Measurements from ENCODE around the gene CMTM2. TPM values are rescaled to one million over a fixed set of nuclear protein-coding genes. Genes with fewer than 3 reads are reported as not detected.
"Not testable (repeated sequence)": the region's sequence is repeated elsewhere in the genome, so short reads cannot be mapped to it uniquely, and the experiment has no call there.

The CMTM2 gene
- polyA plus RNA-seq, 1 donor from 2014 or later: 0.25 TPM

DNA sequence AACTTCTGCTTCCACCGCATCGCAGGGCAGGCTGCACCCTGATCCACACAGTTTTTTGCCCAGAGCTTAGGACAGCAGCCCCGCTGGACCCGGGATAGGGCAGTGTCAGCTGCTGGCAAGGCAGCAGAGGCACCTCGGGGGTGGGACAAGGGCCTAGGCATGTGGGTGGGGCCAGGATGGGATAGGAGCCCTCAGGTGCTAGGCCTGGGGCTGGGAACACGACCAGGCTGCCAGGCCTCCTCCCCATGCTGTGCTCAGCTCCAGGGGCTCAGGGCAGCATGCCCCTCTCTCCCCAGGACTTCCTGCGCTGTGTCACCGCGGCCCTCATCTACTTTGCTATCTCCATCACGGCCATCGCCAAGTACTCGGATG is 29.9 kb downstream of the CMTM2 start:
- Histone ChIP-seq H3K79me2 (replicated peaks; ENCODE audit: insufficient read depth, low read length) (no peaks in the 10 kb centered on the region), H3F3A (ENCODE audit: insufficient read depth, low read length, poor library complexity, severe bottlenecking) (no peaks in the 10 kb centered on the region), H3K36me3 (ENCODE audit: insufficient read depth, low read length) (no peaks in the 10 kb centered on the region), H2AFZ (ENCODE audit: low read depth, low read length) (no peak overlapping the region), H3K9ac (ENCODE audit: low read length) (no peak overlapping the region), H3K27ac (ENCODE audit: low read length) (no peak overlapping the region), H3K4me3 (ENCODE audit: low read length) (no peak overlapping the region), H3K4me2 (ENCODE audit: low read length) (no peak overlapping the region), H3K9me2 (ENCODE audit: insufficient read depth, low read length) (no peaks in the 10 kb centered on the region), H4K20me1 (ENCODE audit: insufficient read depth) (no peaks in the 10 kb centered on the region), H3K9me3 (ENCODE audit: low read length) (no peaks in the 10 kb centered on the region), H3K27me3 (ENCODE audit: insufficient read depth, low read depth, low read length) (no peaks in the 10 kb centered on the region)
- TF ChIP-seq, protein P1, sequence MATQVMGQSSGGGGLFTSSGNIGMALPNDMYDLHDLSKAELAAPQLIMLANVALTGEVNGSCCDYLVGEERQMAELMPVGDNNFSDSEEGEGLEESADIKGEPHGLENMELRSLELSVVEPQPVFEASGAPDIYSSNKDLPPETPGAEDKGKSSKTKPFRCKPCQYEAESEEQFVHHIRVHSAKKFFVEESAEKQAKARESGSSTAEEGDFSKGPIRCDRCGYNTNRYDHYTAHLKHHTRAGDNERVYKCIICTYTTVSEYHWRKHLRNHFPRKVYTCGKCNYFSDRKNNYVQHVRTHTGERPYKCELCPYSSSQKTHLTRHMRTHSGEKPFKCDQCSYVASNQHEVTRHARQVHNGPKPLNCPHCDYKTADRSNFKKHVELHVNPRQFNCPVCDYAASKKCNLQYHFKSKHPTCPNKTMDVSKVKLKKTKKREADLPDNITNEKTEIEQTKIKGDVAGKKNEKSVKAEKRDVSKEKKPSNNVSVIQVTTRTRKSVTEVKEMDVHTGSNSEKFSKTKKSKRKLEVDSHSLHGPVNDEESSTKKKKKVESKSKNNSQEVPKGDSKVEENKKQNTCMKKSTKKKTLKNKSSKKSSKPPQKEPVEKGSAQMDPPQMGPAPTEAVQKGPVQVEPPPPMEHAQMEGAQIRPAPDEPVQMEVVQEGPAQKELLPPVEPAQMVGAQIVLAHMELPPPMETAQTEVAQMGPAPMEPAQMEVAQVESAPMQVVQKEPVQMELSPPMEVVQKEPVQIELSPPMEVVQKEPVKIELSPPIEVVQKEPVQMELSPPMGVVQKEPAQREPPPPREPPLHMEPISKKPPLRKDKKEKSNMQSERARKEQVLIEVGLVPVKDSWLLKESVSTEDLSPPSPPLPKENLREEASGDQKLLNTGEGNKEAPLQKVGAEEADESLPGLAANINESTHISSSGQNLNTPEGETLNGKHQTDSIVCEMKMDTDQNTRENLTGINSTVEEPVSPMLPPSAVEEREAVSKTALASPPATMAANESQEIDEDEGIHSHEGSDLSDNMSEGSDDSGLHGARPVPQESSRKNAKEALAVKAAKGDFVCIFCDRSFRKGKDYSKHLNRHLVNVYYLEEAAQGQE (IDR thresholded peaks at IDR 0.05; ENCODE audit: borderline replicate concordance): no peak
- TF ChIP-seq TAF1 (IDR thresholded peaks at IDR 0.05; ENCODE audit: low read depth) (no peak), MXI1 (conservative IDR thresholded peaks at IDR 0.05; ENCODE audit: poor library complexity, severe bottlenecking) (no peak), EP300 (conservative IDR thresholded peaks at IDR 0.05; ENCODE audit: poor library complexity, severe bottlenecking) (no peak), POLR2AphosphoS5 (IDR thresholded peaks at IDR 0.05) (no peak), EZH2 (IDR thresholded peaks at IDR 0.05; ENCODE audit: borderline replicate concordance, insufficient read depth, low read length, poor library complexity, severe bottlenecking) (no peak), SMC3 (conservative IDR thresholded peaks at IDR 0.05; ENCODE audit: poor library complexity) (no peak), RAD21 (conservative IDR thresholded peaks at IDR 0.05) (no peak)
- TF ChIP-seq, protein P2, sequence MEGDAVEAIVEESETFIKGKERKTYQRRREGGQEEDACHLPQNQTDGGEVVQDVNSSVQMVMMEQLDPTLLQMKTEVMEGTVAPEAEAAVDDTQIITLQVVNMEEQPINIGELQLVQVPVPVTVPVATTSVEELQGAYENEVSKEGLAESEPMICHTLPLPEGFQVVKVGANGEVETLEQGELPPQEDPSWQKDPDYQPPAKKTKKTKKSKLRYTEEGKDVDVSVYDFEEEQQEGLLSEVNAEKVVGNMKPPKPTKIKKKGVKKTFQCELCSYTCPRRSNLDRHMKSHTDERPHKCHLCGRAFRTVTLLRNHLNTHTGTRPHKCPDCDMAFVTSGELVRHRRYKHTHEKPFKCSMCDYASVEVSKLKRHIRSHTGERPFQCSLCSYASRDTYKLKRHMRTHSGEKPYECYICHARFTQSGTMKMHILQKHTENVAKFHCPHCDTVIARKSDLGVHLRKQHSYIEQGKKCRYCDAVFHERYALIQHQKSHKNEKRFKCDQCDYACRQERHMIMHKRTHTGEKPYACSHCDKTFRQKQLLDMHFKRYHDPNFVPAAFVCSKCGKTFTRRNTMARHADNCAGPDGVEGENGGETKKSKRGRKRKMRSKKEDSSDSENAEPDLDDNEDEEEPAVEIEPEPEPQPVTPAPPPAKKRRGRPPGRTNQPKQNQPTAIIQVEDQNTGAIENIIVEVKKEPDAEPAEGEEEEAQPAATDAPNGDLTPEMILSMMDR (IDR thresholded peaks at IDR 0.05; ENCODE audit: poor library complexity, severe bottlenecking): no peak

DNA sequence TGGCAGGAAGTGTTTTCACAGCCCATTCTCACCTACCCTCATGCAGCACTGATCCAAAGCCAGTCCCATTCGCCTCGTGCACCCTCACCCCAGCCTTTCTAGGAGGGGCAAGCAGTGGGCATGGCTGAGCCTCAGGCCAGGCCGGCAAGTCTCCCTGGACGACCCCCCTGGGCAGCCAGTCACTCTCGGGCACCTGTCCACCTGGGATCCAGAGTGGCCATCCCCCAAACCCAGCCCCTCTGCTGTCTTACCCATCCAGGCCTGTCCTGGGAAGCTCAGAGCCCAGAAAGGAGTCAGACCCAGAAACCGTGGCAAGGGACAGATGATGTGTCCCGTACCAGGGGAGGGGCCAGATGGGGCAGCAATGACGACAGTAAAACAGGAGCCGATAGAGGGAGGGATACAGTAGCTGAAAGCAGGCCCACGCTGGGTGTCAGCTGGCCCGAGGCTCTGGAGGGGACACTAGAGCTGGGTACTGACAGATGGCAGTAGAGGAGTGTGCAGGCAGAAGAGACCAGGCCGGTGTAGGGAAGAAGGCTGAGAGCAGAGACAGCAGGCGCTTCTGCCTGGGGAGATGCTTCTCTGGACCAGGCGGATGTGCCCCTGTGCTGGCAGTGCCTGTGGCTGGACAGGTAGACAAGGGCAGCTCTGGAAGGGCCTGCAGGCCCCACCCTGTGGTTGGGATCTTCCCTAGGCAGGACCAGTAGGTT is 31.0 kb downstream of the CMTM2 start:
- no peaks in the 10 kb centered on the region for H3K27me3 ChIP-seq (ENCODE audit: insufficient read depth, low read depth, low read length)
- no peaks in the 10 kb centered on the region for H3K9me3 ChIP-seq (ENCODE audit: low read length)
- no peaks in the 10 kb centered on the region for H4K20me1 ChIP-seq (ENCODE audit: insufficient read depth)
- H2AFZ ChIP-seq (ENCODE audit: low read depth, low read length): no peak overlapping the region
- no peak for TF ChIP-seq EZH2 (IDR thresholded peaks at IDR 0.05; ENCODE audit: borderline replicate concordance, insufficient read depth, low read length, poor library complexity, severe bottlenecking)
- TF ChIP-seq TAF1 (IDR thresholded peaks at IDR 0.05; ENCODE audit: low read depth): no peak
- TF ChIP-seq MXI1 (conservative IDR thresholded peaks at IDR 0.05; ENCODE audit: poor library complexity, severe bottlenecking): no peak
- TF ChIP-seq SMC3 (conservative IDR thresholded peaks at IDR 0.05; ENCODE audit: poor library complexity): no peak
- TF ChIP-seq POLR2AphosphoS5 (IDR thresholded peaks at IDR 0.05): no peak
- no peak for TF ChIP-seq EP300 (conservative IDR thresholded peaks at IDR 0.05; ENCODE audit: poor library complexity, severe bottlenecking)
- TF ChIP-seq, protein P1 (IDR thresholded peaks at IDR 0.05; ENCODE audit: borderline replicate concordance): no peak
- TF ChIP-seq RAD21 (conservative IDR thresholded peaks at IDR 0.05): no peak
- TF ChIP-seq, protein P2 (IDR thresholded peaks at IDR 0.05; ENCODE audit: poor library complexity, severe bottlenecking): no peak
- H3K36me3 ChIP-seq (ENCODE audit: insufficient read depth, low read length): no peaks in the 10 kb centered on the region
- H3F3A ChIP-seq (ENCODE audit: insufficient read depth, low read length, poor library complexity, severe bottlenecking): no peaks in the 10 kb centered on the region
- H3K9ac ChIP-seq (ENCODE audit: low read length): no peak overlapping the region
- no peak overlapping the region for H3K27ac ChIP-seq (ENCODE audit: low read length)
- no peaks in the 10 kb centered on the region for H3K9me2 ChIP-seq (ENCODE audit: insufficient read depth, low read length)
- no peaks in the 10 kb centered on the region for H3K79me2 ChIP-seq (replicated peaks; ENCODE audit: insufficient read depth, low read length)
- no peak overlapping the region for H3K4me2 ChIP-seq (ENCODE audit: low read length)
- no peak overlapping the region for H3K4me3 ChIP-seq (ENCODE audit: low read length)

DNA sequence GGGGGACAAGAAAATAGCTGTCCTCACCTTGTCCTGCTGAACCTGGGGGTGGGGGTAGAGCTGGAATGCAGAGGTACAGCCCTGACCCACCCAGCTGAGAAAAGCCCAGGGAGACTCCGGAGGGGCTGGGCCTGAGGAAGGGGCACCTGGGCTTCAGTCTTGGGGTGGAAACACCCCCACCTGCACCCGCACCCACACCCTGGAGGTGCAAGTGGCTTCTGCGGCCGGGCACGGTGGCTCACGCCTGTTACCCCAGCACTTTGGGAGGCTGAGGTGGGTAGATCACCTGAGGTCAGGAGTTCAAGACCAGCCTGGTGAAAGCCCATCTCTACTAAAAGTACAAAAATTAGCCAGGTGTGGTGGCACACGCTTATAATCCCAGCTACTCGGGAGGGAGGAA is 32.6 kb downstream of the CMTM2 start:
- not testable (repeated sequence) for H3K27me3 ChIP-seq (ENCODE audit: insufficient read depth, low read depth, low read length); H3K36me3 ChIP-seq (ENCODE audit: insufficient read depth, low read length); H3K9me2 ChIP-seq (ENCODE audit: insufficient read depth, low read length); H3K4me2 ChIP-seq (ENCODE audit: low read length); H3K4me3 ChIP-seq (ENCODE audit: low read length); H4K20me1 ChIP-seq (ENCODE audit: insufficient read depth); H3K9me3 ChIP-seq (ENCODE audit: low read length); H3F3A ChIP-seq (ENCODE audit: insufficient read depth, low read length, poor library complexity, severe bottlenecking); H2AFZ ChIP-seq (ENCODE audit: low read depth, low read length); H3K27ac ChIP-seq (ENCODE audit: low read length); H3K9ac ChIP-seq (ENCODE audit: low read length); H3K79me2 ChIP-seq (replicated peaks; ENCODE audit: insufficient read depth, low read length)
